GM21367 (cell line): ENCODE results near the gene C1S.
"Not testable (repeated sequence)": the region's sequence is repeated elsewhere in the genome, so short reads cannot be mapped to it uniquely, and the experiment has no call there.

Experiments used
- ATAC-seq: cut with Tn5 transposase; IDR thresholded peaks from one replicate; pipeline ENCODE4 v1.9.1; 2021; ENCODE audit not compliant: unreplicated experiment

The C1S gene

DNA sequence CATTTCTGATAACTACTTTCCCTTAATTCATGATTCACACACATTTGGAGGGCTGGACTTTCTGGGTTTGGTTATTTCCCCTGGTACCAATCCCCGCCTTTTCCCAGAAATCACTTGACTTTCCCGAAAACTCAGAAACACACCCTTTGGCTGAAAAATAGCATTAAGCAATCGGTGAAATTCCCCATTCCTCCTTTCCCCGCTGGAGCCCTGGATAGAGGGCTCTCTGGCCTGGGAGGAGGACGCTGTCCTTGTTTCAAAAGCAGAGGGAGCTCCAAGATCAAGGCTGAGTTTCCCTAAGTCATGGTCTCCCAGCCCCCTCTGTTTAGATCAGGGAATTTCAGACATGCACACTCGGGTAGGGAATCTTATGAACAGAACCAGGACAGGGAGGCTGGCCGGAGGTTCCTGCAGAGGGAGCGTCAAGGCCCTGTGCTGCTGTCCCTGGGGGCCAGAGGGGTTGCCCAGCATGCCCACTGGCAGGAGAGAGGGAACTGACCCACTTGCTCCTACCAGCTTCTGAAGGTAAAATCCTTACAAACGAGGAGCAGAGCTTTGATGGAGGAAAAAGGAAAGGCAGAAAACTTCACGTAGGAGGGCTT is at the start of gene C1S:
TSS of gene C1S (plus strand) at position 366 of the 602 bp plus-strand sequence. CDS start 1,195 bp downstream, outside the sequence.
- ATAC-seq: no peak

DNA sequence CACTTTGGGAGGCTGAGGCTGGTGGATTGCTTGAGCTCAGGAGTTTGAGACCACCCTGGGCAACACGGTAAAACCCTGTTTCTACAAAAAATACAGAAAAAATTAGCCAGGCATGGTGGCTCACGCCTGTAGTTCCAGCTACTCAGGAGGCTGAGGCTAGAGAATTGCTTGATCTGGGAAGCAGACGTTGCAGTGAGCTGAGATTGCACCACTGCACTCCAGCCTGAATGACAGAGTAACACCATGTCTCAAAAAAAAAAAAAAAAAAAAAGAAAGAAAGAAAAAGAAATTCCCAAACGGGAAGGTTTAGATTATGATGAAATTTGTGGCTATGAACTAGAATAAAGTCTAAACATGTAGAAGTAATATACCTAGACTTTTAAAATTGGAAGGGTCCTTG is 49.1 kb upstream of the C1S start:
- ATAC-seq: not testable (repeated sequence)

DNA sequence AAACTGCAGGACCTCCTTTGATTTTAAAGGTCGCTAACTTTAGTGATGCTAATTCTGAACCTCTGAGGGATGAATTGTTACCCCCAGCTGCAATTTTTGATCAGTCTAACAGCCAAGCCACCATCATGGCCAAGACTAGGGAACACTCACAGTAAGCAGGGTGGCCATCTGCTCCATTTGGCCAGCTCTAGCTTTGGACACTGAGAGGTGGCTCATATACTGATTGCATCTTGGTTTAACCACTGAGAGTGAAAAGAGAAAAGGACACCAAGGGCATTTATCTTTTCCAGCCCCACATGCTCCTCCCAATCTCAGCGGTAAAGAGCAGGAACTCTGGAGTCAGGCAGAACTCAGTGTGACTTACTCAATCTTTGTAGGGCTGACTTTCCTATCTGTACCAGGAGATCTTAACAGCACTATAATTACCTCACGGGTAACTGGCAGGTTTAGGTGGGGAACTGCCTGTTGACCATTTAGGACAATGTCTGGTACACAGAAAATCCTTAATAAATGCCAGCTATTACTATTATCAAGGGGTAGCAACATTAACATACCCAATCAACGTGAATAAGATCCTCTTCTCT is 48.4 kb upstream of the C1S start:
- no peak for ATAC-seq

DNA sequence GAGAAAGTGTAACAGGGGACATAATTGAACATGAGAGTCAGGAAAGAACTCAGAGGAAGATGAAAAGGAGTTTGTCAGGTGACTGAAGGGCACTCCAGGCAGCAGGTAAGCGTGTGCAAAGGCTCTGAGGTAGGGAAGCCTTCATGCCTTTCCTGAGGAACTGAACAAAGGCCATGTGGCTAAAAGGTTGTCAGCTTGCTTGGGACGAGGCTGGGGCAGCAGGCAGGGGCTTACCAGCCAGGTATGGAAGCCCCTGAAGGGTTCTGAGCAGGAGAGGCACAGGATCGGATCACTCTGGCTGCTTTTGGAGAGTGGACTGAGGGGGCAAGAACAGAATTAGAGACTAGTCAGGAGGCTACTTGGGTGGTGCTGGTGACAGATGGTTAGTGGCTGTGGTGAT is 47.4 kb upstream of the C1S start:
- no peak for ATAC-seq

DNA sequence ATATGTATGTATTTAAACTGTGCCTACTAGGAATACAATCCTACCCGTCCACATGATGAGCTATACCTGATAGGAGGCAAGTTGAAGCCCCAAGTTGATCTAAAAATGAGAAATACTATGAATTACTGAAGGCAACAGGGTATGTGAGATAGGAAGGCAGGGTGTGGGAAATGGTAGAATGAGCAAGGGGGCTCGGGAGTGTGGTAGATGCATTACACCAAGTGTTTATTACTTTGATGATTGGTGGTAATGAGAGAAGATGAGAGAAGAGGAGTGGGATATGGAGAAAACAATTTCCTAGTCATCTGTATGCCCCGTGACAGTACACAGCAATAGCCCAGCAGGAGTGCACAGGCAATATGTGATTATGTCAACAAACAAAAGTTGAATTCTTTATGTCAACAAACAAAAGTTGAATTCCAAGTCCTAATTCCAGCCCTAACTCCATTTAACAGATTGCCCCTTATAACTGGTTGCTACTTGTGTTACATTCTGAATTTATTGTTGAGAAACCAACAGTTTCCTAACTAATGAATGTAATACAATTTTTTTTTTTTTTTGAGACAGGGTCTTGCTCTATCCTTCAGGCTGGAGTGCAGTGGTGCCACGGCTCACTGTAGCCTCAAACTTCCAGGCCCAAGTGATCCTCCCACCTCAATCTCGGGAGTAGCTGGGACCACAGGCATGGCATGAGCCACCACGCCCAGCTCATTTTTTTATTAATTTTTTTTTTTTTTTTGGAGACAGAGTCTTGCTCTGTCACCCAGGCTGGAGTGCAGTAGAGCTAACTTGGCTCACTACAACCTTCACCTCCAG is 44.8 kb upstream of the C1S start:
- ATAC-seq: no peak

DNA sequence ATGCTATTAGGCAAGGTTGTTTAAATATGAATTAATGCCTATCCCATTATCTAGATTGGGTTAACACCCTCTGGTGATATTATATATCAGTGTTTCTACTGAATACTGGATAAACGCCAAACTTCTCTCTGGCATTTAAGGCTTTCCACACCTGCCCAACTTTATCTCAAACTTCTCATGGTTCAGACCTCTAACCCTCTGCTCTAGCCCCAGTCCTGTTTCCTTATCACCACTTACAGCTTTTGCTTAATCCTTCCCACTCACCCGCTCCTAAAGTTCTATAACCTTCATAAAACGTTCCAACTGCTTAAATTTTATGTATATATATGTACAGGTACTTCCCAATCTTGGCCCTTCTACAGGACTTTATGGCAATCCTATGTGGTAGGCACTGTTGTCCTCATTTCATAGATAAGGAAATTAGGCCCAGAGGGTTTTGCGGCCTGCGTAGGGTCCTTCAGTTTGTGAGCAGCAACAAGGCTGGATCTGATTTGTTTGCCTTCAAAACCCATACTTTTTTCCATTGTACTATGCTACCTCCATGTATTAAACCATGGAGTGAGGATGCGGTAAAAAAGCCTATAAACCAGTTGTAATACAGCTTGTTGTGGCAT is 43.5 kb upstream of the C1S start:
- no peak for ATAC-seq

DNA sequence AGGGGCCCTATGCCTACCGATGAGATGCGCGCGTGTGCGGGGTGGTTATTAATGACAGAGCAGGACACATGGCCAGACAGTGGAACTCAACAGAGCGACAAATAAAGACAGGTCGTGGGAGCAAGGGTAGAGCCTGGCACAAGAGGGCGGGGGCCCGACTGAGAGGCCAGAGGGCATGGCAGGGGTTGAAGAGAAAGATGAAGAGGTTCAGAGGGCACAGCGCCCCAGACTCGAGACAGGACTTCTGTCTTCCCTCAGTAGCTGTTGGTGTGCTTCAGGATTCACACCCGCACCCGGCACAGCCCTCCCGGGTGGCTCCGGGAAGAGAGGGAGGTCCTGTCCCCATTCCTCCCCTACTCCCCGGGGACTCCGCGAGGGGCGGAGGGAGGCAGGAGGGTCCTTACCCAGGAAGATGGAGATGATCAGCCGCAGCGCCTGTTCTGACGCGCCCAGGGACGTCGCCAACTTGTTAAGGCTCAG is 42.6 kb upstream of the C1S start:
- ATAC-seq: peak; percentile 1

DNA sequence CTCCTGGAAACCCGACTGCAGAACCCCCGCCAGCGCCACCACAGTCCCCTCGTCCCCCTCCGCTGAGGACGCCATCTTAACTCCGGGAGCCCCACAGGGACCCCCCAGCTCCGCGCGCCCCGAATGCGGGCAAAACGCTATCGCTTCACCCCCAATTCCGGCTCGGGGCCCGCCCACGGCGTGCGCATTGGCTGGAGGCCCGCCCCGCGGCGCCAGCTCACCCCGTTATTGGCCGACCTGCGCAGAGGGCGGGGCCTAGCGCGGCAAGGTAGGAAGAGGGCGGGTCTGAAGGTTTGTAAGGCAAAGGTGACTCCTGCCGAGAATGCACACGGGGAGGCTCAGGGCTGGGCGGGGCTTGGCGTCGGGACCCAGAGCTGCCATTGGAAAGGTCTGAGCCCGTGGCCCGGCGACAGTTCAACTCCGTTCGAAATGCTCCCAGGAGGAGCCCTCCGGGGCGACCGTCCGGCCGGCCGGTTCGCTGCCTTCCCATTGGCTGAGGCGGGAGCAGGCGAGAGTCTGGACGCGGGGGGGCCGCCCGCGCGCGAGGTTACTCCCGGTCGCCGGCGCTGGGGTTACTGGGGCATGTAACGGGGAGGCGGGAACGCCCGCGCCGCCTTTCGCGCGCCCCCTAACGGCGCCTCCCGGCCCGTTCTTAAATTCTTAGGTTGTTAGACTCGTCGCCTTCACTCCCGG is 42.0 kb upstream of the C1S start, which contains the start of gene LPCAT3:
TSS of gene LPCAT3 (minus strand) at position 127 of the 693 bp plus-strand sequence. CDS start at position 75, 52 bp downstream.
- ATAC-seq: peak; percentile 93

DNA sequence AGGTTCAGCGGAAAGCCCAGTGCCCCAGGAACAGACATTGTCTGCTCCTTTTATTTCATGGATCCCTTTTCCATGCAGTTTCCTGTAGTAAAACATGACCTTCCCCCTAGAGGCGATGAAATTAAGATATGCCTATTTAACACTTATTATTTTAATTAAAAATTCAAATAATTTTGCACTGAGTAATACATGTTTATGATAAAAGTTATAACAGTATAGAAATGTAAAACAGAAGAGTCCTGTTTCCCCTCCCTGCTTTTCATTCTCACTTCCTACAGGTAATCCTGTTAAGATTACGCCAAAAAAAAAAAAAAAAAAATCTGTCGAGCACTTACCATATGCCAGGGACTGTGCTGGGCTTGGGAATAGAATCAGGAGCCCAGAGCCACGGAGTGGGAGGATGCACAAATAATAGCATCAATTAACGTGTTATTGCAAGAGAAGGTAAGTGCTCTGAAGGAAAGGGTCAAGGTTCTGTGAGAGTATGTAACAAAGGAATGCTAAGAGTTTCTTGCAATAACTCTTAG is 41.4 kb upstream of the C1S start:
- ATAC-seq: no peak

DNA sequence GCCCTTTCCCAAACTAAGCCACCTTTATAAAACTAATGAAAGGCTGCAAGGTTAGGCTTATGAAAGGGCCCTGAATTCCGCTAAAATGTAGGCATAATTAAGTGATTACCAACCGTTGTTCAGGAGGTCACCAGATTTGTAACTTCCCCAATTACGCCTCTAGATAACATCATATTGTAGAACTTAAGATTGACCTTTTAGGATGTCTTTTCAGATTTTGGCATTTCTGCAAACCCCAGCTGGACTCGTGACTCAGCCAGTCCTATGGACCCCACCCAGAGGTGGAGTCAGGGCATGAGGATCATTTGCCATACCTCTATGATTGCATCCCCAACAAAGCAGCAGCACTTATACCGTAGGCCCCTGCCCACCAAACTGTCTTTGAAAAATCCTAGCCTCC is 38.6 kb upstream of the C1S start:
- ATAC-seq: no peak

DNA sequence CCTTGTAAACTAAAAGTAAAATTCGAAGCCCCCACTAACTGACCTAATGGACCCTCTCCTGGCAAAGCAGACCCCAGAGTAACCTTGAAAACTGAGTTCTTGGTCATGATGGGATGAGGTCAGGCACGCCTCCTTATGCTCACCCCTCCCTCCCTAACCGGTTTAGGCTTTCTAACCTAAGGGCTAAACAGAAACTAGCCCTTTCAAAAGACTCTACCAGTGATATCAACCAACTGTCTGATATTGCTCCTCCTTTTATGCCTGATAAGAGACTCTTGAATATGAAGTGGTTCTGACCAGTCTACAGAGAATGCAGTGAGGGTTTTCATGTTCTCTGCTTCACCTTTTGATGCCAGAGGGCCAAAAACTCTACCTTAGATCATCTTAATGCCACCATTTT is 37.4 kb upstream of the C1S start:
- no peak for ATAC-seq

DNA sequence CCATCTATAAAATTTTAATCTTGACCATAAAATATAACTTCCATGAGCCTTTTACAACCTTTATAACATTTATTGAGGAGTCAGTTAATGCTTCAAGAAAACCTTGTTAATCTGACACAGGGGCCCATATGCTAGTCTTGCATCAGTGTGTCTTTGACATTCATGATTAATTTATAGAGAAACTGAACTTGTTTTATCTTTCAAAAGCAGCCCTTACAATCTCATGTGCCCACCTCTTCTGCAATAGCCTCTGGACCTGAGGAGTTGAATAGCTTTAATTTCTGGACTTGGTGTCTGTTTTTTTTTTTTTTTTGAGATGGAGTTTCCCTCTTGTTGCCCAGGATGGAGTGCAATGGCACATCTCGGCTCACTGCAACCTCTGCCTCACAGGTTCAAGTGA is 33.7 kb upstream of the C1S start:
- ATAC-seq: no peak

DNA sequence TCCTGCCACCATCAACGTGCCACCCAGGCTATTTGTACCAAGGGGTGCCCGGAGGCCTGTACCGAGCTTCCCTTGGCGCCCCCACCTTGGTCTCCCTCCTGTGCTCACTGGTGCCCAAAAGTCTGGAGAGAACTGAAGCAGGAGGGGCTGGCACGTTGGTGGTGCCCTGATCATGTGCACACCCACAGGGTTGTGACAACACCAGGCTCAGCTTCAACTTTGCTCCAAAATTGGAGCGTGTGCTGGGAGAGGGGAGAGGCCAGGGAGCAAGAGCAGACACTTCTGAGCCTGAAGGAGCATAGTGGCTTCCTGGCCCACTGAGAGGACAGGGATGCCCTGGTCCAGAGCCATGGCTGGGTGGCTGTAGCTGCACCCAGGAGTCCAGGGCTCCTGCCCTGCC is 29.2 kb upstream of the C1S start:
- ATAC-seq: no peak

DNA sequence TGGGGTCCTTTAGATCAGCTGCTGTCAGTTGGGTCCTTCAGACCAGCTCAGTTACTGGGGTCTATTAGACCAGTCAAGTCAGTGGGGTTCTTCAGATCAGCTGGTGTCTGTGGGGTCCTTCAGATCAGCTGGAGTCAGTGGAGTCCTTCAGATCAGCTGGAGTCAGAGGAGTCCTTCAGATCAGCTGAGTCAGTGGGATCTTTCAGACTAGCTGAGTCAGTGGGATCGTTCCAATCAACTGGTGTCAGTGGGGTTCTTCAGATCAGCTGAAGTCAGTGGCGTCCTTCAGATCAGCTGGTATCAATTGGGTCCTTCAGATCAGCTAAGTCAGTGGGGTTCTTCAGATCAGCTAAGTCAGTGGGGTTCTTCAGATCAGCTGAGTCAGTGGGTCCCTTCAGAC is 27.5 kb upstream of the C1S start:
- no peak for ATAC-seq

DNA sequence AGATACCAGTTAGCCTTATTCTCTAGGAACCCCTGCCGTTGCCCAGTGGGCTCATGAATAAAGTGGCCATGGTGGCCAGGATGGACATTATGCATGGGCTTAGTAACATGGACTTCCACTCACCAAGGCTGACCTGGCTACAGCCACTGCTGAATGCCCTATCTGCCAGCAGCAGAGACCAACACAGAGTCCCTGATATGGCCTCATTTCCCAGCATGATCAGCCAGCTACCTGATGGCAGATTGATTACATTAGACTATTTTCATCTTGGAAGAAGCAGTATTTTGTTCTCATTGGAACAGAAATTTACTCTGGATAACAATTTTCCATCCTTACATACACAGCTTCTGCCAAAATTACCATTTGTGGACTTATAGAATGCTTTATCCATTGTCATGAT is 26.1 kb upstream of the C1S start:
- ATAC-seq: no peak

DNA sequence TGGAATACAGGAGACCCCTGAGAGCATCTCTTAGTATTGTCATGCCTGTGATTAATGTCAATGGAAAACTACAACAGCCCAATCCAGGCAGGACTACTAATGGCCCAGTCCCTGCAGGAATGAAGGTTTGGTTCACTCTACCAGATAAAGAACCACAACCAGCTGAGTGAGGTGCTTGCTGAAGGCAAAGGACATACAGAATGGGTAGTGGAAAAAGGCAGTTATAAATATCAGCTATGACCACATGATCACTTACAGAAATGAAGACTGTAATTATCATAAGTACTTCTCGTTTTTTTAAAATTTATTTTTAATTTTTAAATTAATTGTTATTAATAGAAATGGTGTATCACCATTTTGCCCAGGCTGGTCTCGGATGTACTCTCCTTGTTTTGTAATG is 25.1 kb upstream of the C1S start:
- no peak for ATAC-seq

DNA sequence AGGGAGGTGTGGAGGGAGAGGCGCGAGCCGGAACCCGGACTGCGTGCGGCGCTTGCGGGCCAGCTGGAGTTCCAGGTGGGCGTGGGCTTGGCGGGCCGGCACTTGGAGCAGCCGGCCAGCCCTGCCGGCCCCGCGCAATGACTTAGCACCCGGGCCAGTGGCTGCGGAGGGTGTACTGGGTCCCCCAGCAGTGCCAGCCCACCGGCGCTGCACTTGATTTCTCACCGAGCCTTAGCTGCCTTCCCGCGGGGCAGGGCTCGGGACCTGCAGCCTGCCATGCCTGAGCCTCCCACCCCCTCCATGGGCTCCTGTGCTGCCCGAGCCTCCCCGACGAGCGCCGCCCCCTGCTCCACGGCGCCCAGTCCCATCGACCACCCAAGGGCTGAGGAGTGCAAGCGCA is 23.1 kb upstream of the C1S start:
- ATAC-seq: not testable (repeated sequence)

DNA sequence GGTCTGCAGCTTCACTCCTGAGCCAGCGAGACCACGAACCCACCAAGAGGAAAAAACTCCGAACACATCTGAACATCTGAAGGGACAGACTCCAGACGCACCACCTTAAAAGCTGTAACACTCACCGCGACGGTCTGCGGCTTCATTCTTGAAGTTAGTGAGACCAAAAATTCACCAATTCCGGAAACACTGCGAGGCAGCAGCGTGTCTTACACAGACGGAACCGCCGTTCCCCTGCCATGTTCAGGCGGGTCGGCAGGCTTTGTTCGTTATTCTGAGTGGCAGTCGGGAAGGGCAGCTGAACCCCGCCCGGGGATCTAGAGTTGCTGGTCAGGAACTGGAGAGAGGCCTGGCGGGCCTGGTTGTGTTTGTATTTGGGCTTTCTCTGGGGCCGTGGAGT is 21.9 kb upstream of the C1S start:
- no peak for ATAC-seq

DNA sequence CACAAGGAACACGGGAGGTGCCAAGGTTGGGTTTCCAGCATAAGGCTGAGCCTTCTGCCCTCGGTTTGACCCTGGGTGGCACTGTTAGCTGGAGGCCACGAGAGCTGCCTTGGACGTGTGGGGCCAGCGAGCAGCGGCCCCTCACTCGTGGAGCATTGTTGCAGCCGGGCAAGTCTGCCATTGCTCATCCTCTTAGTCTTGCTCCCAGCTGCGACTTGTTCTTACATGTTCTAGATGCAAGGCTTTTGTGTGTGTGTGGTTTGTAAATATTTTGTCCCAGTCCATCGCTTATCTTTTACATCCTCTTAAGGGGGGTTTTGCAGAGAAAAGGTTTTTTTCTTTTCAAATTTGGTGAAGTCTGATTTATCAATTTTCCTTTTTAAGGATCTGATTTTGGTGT is 21.1 kb upstream of the C1S start:
- no peak for ATAC-seq

DNA sequence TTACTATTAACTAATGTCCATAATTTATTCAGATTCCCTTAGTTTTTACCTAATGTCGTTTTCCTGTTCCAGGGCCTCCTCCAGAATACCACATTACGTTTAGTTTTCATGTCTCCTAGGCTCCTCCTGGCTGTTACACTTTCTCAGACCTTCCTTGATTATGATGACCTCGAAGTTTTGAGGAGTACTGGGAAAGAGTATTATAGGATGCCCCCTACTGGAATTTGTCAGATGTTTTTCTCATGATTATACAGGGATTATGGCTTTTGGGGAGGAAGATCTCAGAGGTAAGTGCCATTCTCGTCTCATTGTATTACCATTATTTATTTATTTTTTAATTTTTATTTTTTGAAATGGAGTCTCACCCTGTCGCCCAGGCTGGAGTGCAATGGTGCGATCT is 17.7 kb upstream of the C1S start:
- ATAC-seq: no peak

DNA sequence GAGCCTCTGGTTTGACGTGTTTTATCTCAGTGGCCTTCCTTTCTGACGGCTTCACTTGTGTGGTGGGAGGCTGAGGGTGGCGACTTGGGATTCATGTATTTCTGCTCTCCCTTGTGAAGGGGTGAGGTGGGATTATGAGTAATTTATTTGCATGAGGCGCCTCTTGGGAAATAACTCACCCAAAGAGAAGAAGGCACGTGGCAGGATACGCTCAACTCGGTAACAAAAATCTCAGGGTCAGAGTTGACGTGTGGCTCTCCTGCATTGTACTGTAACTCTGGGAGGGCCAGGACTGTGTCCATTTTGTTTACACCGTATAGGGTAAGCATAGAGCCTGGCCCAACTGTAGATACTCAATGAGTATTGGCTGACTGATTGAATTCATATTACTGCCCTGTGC is 14.6 kb upstream of the C1S start:
- no peak for ATAC-seq
